Spleen (tissue), 7 donors: ENCODE measurements around the gene SLAMF7.

Source experiments
- POLR2A ChIP-seq, 3 donors: fragments of 450-650 bp; IDR thresholded peaks; one replicate each; pipeline ENCODE4 v1.5.1; 2017; ENCODE audit warnings: antibody characterized with exemption in 3 of 3, mild to moderate bottlenecking in 1 of 3
- POLR2AphosphoS5 ChIP-seq, 3 donors: sonication (generic); formaldehyde crosslinking; IDR thresholded peaks; one replicate each; pipeline ENCODE4 v1.5.1; 2017; ENCODE audit warnings: antibody characterized with exemption in 3 of 3
- TF ChIP-seq, protein P1 (sequence below), 11 experiments: fragments of 200-600 bp in 7 of 11; fragments of 450-650 bp in 4 of 11; sonication (generic) in 4 of 11; IDR thresholded peaks in 8 of 11; conservative IDR thresholded peaks in 3 of 11; 1 replicate in 7 of 11; 2 replicates in 4 of 11; pipeline versions ENCODE4 v1.4.0 to v1.8.0; 2016 to 2021; ENCODE audit warnings: antibody characterized with exemption in 11 of 11, inconsistent platforms in 4 of 11, mild to moderate bottlenecking in 1 of 11
- donor health status: DM: no; HTN: no; CAD: no; lungs with moderate emphysema.
- donor health status: DM: no; HTN: no; CAD: no.
- donor health status: DM: no; HTN: no; CAD: no.

DNA sequence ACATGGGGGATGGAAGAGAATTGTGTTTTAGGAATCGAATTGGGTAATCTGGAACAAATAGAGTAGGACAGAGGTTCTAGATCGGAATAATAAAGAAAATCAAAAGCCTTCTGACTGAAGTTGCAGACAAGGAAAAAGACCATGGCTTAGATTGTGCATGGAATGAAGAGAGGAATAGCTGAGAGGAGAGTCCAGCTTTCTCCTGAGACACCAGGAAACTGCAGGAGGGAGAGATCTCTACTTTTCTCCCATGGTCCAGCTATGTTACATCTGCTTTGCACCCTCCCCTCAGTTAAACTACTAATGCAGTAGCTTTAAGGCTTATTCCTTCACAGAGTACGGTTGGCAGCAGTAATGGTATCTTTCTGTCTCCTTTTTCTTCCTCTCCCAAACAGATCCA, 13.4 kb downstream of the SLAMF7 start:
- TF ChIP-seq, protein P1, sequence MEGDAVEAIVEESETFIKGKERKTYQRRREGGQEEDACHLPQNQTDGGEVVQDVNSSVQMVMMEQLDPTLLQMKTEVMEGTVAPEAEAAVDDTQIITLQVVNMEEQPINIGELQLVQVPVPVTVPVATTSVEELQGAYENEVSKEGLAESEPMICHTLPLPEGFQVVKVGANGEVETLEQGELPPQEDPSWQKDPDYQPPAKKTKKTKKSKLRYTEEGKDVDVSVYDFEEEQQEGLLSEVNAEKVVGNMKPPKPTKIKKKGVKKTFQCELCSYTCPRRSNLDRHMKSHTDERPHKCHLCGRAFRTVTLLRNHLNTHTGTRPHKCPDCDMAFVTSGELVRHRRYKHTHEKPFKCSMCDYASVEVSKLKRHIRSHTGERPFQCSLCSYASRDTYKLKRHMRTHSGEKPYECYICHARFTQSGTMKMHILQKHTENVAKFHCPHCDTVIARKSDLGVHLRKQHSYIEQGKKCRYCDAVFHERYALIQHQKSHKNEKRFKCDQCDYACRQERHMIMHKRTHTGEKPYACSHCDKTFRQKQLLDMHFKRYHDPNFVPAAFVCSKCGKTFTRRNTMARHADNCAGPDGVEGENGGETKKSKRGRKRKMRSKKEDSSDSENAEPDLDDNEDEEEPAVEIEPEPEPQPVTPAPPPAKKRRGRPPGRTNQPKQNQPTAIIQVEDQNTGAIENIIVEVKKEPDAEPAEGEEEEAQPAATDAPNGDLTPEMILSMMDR (IDR thresholded peaks at IDR 0.05 in 8 of 11, conservative IDR thresholded peaks at IDR 0.05 in 3 of 11): no peak
- TF ChIP-seq POLR2A (IDR thresholded peaks at IDR 0.05) (no peak), POLR2AphosphoS5 (IDR thresholded peaks at IDR 0.05) (no peak)
